Bronchial epithelial cell (primary cell): ENCODE data around the gene CLNK. TPM values are rescaled to one million over a fixed set of nuclear protein-coding genes. Genes with fewer than 3 reads are reported as not detected.

ENCODE experiments used
- DNase-seq: peaks from one replicate; pipeline ENCODE4 v3.0.0-alpha.2; 2010; ENCODE audit warnings: low read depth
- FAIRE-seq: peaks from 2 replicates; lab custom pipeline; 2011; peaks lifted over from hg19 to GRCh38; lab: Jason Lieb, UNC
- H3K27me3 ChIP-seq: 2 replicates; pipeline ENCODE4 v1.5.1; 2011; ENCODE audit warnings: low read length; ENCODE audit not compliant: control insufficient read depth, insufficient read depth
- H3K36me3 ChIP-seq: 2 replicates; pipeline ENCODE4 v1.5.1; 2011; ENCODE audit warnings: low read length; ENCODE audit not compliant: control insufficient read depth, insufficient read depth
- H3K4me3 ChIP-seq: 2 replicates; pipeline ENCODE4 v1.5.1; 2011; ENCODE audit warnings: mild to moderate bottlenecking, low read depth, low read length, control low read depth
- CTCF ChIP-seq: IDR thresholded peaks from 2 replicates; pipeline ENCODE4 v1.5.1; 2011; ENCODE audit warnings: mild to moderate bottlenecking, moderate library complexity, low read length, control low read depth, inconsistent platforms; ENCODE audit not compliant: insufficient read depth, severe bottlenecking
- total RNA-seq: library from RNA; depleted of rRNA; stranded (reverse); fragments of >200 nt; gene quantifications from 2 replicates; pipeline ENCODE4 v1.2.1, GENCODE V29; 2014

CLNK gene
- total RNA-seq, 1 donor from 2014 or later: not detected

GRCh38 chr4:10704430-10704810, 19.9 kb upstream of the CLNK start:
- no peaks in the 10 kb centered on the region for H3K27me3 ChIP-seq
- H3K36me3 ChIP-seq: no peaks in the 10 kb centered on the region
- DNase-seq (no peak), FAIRE-seq (no peak)
- no peak for TF ChIP-seq CTCF
- H3K4me3 ChIP-seq: no peak overlapping the region

- FAIRE-seq (no peak), DNase-seq (no peak)
- TF ChIP-seq CTCF: no peak
- no peaks in the 10 kb centered on the region for H3K36me3 ChIP-seq
- no peaks in the 10 kb centered on the region for H3K27me3 ChIP-seq
- H3K4me3 ChIP-seq: no peak overlapping the region
Measured at GRCh38 chr4:10703766-10704429, 19.3 kb upstream of the CLNK start.

GRCh38 chr4:10703156-10703555, 18.6 kb upstream of the CLNK start:
- Histone ChIP-seq H3K36me3 (no peaks in the 10 kb centered on the region), H3K4me3 (no peak overlapping the region), H3K27me3 (no peaks in the 10 kb centered on the region)
- FAIRE-seq (peak; percentile 36), DNase-seq (peak; percentile 79)
- TF ChIP-seq CTCF: no peak

- Histone ChIP-seq H3K27me3 (no peaks in the 10 kb centered on the region), H3K36me3 (no peaks in the 10 kb centered on the region), H3K4me3 (no peak overlapping the region)
- FAIRE-seq (peak; percentile 82), DNase-seq (peak; percentile 74)
- TF ChIP-seq CTCF: no peak
Measured at GRCh38 chr4:10701702-10702460, 17.3 kb upstream of the CLNK start.

GRCh38 chr4:10701161-10701560, 16.6 kb upstream of the CLNK start:
- FAIRE-seq: no peak
- no peaks in the 10 kb centered on the region for H3K36me3 ChIP-seq
- TF ChIP-seq CTCF: no peak
- DNase-seq: no peak
- no peaks in the 10 kb centered on the region for H3K27me3 ChIP-seq
- no peak overlapping the region for H3K4me3 ChIP-seq
